NCI-H2227 (cell line): ENCODE results near the gene CCDC73.
"Not testable (repeated sequence)": the region's sequence is repeated elsewhere in the genome, so short reads cannot be mapped to it uniquely, and the experiment has no call there.

Source experiments
- DNase-seq: peaks from one replicate; lab custom pipeline; 2025; ENCODE audit not compliant: unreplicated experiment; lab: John Stamatoyannopoulos, UW

CCDC73 gene

DNA sequence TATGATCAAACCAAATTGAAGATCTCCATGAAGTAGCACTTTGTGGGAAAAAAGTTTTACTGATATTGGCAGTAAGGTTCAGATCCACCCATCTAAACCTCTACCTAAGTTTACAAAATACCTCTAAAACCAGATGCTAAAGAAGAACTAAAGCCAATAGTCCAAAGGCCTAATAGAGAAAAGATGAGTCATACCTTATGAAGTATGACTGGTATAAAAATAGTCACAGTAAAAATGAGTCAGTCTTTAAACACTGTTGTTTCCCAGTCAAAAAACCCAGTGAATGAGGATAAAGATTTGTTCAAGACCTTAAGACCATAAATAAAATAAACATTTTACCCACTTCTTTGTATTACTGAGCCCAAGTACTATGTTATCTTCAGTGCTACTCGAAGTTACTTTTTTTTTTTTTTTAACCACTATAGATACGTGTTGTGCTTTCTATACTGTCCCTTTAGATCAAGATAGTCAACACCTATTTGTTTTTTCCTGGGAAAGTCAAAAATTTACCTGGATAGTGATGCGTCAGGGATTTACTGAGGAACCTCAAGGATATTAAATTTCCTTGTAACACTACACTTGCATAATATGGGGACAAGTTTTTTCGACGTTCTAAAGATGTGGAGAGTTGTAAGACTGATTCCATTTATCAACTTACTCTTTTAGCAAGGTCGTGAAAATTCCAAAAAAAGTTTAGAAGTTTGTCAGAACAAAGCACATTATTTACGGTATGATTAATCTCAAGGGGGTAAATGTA, 87.3 kb downstream of the CCDC73 start:
- no peak for DNase-seq

DNA sequence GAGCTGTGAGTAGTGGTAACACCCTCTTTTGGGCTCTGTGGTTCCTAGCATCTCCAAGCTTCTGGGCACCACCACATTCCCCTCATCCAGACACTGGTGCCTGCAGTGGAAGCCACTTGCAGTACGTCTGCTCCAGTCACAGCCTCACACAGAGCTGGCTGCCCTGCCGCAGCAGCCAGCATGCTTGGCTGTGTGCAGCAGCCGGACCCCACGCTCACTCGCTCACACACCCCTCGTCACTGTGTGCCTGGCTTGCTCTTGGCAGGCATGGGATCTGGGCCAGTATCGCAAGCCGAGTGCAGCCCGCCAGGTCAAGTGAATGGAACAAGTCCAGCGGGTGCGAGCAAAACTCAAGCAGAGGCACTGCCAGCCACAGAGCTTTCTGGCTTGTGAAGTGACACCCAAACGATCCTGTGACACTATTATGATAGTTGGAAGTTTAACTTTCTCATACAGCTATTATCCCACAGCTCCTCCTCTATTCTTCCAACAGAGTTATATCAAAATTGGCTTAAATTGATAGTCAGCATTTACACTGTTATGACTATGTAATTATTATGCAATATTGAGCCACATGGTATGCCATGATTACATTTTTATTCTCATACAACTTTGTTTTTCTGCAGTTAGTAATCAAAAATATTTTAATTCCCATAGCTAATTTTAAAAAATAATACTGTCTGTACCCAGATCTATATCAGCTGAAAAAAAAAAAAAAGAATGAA, 89.0 kb downstream of the CCDC73 start:
- DNase-seq, result no peak

DNA sequence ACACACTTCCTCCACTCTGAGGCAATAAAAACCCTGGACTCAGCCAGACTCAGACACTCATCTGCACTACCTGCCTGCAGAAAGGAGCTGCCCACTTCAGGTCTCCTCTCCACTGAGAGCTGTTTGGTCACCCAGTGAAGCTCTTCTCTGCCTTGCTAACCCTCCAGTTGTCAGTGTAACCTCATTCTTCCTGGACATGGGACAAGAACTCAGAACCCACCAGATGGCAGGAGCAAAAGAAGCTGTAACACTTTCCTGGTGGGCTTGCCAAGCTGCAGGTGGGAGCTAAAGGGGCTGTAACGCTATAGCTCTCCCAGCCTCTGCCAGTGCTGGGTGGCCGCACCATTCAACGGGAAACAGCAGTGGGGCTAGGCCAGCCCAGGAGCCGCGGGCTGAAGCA, 89.7 kb downstream of the CCDC73 start:
- no peak for DNase-seq

DNA sequence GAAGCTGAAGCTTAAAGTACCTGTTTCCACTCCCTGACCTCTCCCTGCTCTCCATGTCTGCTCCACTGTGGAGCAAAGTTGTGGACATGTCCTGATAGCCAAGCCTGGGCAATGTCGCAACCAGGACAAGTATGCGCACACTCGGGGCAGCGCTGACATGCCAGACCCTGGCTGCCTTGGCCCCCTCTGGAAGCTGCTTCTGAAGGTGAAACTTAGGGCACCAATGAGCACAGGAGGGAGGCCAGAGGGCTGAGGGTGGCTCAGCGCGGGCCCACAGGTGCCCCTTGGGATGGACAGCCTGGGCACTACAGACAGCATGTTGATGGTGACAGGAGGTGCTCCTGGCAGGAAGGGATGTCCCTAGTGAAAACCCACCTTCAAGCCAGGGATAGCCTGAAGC, 90.2 kb downstream of the CCDC73 start:
- DNase-seq, result no peak

DNA sequence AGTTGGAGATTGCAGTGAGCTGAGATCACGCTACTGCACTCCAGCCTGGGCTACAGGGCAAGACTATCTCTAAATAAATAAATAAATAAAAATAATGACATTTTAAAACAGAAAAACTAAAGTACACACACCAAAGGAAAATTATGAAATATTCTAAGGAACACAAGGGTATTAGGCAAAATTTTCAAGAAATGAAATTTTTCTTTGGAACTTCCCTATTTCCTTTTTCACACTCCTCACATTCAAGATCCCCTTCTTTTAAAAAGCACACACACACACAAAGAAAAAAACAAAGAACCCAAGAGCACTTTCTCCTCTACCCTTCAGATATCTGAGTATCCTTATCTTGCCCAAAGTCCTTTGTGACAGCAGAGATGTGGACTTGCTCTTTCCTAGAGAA, 92.8 kb downstream of the CCDC73 start:
- DNase-seq, result no peak

DNA sequence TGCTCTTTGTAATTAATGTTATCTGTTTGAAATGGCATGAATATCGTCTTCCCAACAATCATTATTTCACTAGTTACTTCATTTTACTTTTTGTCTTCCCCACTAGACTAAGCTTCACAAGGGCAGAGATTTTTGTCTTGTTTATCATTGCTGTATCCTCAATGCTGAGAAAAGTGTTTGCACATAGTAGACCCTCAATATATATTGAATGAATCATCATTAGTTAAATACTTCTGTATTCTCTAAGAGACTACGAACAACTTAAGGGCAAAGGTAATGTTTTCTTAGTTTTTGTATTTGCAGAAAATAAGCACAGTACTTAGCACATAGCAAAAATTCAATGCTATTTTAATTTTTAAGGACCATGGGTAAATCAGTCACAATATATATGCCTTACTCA, 95.9 kb downstream of the CCDC73 start:
- DNase-seq, result no peak

DNA sequence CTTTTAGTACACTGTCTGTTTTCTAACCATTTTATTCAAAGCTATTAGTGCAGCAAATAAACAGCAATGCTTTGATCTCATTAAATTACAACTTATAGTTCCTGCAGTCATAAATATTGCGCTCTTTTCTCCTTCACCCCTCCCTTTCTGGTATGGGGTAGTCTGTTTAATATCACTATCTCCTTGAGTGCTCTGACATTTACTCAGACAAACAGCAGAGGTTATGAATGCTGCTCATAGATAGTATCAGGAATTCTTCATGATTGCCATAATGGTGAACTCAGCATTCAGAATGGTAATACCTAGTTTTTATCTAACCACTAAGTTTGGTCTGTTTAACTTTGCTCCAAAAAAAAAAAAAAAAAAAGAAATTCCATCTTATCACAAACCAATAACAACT, 123.4 kb downstream of the CCDC73 start:
- DNase-seq, result no peak

DNA sequence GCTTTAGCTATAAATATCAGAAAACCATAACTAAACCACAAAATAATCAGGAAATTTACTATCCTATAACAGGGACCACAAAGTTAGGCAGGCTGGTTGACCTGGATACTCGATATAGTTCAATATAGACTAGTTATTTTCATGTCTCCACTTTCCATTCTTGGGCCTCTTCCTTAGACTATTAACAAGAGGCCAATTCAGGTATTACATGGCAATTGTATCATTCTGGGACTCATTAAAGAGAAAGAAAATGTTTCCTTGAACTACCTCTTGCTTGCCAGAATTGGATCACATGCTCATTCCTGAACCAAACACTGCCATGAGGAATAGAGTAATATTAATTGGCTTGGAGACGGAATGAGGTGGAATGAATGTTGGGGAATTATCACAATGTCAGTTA, 134.8 kb downstream of the CCDC73 start:
- no peak for DNase-seq

DNA sequence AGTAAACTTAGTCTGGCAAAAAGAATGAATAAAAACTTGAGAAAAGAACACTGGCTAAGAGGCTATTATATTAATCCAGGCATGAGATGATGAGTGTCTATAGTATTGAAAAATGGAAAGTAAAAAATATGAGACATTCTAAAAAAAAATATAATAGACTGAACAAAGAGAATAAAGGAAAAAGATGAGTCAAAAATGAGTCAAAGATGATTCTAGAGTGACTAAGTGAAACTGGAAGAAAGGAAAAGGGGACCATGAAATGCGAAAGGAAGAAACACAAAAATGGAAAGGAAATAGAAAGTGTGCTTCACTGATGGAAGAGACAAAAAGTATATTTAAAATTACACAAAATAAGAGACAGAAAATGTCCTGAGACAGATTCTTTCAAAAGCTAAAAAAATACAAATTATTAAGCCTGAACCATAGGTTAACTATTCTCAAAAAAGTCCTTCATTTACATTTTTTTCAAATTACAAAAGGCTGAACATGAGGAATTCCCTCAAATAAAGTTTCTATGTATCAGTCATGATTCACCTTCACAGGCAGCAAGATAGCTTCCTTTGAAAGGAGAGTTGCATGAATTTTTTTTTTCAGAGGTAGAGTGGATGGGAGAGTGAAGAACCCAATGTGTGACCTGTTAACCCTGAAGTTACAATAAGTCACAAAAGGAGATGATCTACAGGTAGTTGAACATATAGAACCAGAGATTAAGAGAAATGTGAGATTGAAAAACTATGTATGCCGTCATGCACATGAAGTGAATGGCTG, 135.6 kb downstream of the CCDC73 start:
- no peak for DNase-seq

DNA sequence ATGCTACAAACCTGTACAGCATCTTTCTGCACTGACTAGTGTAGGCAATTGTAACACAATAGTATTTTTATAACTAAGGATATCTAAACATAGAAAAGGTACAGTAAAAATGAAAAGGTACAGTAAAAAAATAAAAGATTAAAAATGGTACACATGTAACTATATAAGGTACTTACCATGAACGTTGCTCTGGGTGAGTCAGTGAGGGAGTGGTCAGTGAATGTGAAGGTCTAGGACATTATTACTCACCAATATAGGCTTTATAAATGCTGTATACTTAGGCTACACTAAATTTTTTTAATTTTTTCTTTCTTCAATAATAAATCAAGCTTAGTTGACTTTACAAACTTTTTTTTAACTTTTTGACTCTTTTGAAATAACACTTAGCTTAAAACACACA, 150.9 kb downstream of the CCDC73 start:
- DNase-seq, result no peak

DNA sequence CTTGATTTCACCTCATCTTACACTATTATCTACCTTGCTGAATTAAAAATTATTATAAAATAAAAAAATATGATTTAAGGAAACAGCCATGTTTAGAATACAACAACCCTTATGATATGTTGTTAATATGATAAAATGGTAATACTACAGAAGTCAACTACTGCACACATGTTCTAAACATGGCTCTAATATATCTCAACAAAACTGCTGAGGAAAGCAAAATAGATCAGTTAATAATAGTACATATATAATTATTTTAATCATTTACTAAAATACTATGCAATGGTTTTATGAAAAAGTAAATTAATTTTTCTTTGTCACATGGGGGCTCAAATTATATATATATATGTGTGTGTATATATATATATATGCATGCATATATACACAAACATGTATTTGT, 153.1 kb downstream of the CCDC73 start:
- DNase-seq, result no peak

DNA sequence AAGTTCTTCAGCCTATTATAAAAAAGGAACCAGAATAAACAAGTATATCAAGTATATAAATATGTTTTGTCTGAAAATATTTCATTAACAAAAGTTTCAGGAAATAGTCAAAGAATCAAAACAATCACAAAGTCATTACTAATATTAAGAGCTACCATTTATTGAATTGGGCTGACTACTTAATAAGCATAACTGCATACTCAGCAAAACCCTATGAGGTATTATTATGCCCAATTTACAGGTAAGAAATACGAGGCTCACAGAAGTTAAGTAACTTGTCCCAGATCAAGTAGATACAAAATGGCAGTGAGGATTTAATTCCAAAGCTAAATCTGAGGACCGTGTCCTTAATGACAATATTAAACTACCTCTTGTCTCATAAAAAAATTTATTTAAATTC, 158.6 kb downstream of the CCDC73 start:
- DNase-seq, result no peak

DNA sequence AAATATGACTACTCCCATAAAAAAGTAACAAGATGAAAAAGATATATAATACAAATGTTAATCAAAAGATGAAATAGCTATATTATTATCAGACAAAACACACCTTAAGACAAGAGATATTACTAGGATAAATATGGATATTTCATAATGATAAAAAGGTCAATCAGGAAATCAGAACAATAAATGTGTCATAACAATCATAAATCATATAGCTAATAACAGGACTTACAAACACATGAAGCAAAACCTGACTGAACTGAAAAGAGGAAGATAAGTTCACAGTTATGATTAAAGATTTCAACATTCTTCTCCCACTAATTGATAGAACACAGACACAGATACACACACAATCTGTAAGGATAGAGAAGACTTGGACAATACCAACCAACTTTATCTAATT, 163.6 kb downstream of the CCDC73 start:
- DNase-seq, result no peak

DNA sequence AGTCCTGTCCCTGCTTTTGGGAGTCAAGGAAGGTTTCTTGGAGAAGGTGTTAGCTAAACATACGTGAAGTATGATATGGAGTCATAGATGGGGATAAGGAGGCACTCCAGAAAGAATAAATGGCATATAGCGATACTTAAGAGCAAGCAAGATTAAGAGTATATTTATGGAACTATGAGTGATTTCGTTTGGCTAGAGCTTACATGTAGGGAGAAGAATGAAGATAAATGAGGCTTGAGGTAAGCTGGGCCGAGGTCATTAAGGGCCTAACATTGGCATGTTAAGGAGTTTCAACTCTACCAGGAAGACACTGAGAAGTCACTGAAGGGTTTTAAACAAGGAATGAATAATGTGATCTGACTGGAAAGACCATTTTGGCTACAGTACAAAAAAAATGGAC, 177.6 kb downstream of the CCDC73 start:
- no peak for DNase-seq

DNA sequence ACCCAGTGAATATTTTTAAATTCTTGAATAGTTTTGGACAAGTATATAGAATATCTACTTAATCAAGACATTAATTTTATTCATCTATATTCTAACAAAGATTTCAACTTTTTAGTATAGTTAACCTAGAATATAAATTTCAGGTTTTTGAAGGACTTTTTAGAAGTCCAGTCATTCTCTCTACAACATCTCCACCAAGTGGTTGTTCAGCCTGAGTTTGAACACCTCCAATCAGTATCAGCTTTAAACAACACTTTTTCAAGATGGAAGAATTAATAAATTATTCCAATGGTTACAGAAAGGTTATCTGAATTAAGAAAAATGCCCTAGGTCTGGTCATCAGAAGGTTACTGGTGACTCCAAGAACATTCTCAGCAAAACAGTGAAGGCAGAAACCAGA, 179.0 kb downstream of the CCDC73 start:
- DNase-seq, result no peak

DNA sequence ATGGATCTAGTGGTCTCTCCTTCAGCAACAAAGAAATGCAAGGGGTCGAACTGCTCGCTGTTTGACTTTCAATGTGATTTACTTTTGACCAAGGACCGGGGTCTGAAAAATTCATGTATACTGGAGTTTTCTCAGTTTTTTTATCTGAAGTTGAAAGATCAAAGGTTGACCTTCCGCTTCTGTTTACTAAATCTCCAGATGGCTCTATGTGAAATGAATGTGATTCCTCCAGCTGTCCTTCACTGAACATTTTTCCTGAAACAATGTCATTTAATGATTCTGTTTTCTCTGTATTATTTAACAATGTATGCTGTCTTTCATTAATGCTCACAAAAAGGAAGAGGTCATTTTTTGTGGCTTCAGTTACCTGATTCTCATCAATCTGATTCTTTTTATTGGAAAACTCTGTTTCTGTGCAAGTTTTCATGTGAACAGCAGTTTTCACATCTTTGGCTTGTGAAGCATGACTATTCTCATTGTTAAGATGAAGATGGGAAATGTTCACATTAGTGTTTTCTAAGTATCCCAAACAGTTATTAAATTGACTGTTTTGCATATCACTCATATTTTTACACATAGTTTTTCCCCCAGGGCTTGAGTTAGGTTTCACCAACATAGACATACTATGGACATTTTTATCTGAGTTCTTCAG, 180.8 kb downstream of the CCDC73 start:
- no peak for DNase-seq

DNA sequence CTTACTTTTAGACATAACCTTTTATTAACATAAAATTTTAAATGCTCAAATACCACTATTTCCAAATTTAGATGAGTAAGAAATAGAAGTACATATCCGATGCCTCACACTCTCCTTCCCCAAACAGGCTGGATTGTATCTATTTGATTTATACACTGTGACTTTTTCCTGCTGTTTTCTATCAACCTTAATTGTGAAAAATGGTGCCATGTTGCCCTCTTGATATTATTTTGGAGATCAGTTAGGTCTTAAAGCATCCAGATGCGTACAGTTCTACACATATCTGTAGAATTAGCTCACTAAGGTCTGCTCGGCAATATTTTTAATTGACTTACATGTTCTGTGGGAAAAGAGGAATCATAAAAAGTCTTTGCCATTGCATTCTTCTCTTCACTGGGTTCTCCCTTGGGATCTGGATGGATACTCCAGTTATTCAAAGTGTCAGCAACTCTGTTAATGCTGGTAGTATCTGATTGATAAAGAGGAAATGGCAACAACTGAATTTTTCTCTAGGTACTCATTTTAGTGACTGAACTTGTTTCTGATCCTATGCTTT, 183.6 kb downstream of the CCDC73 start:
- DNase-seq, result no peak

DNA sequence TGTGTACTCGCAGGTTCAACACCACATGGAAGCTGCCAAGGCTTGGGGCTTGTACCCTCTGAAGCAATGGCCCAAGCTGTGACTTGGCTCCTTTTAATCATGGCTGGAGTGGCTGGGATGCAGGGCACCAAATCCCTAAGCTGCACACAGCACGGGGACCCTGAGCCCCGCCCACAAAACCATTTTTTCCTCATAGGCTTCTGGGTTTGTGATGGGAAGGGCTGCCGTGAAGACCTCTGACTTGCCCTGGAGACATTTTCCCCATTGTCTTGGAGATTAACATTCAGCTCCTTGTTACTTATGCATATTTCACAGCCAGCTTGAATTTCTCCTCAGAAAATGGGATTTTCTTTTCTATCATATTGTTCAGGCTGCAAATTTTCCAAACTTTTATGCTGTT, 185.6 kb downstream of the CCDC73 start:
- DNase-seq, result not testable (repeated sequence)

DNA sequence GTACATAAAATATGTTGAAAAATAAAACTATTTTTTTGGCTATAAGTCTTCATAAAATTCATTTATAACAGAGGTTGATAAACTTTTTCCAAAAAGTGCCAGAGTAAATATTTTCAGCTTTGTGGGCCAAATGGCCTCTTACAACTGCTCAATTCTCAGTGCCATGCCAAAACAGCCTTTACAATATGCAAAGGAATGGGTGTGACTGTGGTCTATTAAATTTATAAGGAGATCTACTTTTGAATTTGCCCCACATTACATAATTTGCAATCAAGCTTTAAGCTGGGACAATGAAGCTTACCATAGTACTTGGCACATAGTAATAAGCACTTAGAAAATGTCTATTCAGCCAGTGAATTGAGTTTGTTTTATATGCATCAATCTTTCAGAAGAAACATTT, 188.2 kb downstream of the CCDC73 start:
- DNase-seq, result no peak

DNA sequence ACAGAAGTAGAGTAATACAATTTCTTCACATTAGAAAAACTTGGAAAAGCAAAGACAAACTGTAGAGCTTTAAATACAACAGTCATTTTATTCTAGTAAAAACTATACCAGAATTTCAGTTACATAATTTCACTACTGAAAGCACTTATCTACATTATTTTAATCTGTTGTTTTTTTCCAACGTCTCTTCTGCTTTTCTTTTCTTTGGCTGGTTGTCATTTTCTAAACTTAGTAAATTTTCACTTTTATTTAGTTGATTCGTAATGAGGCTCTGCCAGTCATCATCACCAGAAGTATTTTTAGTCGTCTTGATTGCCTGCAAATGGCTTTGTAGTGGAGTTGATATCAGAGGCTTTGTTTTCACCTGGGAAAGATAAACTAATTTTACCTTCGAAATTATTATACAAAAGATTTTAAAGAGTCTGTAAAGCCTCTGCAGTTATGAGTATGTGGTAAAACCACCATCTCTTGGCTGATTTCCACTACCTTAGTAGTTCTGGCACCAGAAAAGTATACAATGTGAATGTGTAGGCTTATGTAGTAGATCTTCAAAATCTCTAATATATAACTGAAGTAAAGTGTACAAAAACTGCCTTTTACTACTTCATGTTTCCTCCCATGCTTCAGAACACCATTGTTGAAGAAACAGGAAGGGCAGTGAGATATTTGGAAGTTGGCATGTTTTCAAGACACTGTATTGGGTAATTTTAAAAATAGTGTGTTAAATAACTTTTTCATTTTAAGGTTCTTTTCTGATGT, 191.6 kb downstream of the CCDC73 start:
- no peak for DNase-seq

DNA sequence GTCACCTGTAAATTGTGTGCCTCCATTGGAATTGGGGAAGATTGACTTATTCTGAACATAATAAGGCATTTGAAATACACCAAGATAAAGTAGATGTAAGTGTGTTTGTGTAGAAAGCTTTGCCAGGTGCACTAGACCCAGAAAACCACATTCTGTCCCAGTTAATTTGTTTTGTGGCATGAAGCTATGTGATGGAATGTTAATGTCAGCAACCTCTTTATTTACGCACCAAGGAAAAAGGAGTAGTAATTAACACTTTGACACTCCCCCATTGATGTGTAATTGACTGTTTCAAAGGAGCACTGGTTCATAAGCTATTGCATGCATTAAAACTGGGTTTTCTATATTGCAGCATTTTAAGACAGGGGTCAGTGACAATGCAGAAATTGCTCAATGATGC, 196.5 kb downstream of the CCDC73 start:
- DNase-seq, result no peak
